Measurements from ENCODE around the gene CADM3.

GRCh38 chr1:159218649-159219636 is 47.5 kb downstream of the CADM3 start:
- TF ChIP-seq GABPA (IDR thresholded peaks at IDR 0.05; ENCODE audit: low read depth) (no peak), CTCF (IDR thresholded peaks at IDR 0.05; ENCODE audit: insufficient read depth, low read length) (no peak), POLR2AphosphoS5 (IDR thresholded peaks at IDR 0.05; ENCODE audit: low read depth) (no peak), REST (IDR thresholded peaks at IDR 0.05; ENCODE audit: insufficient replicate concordance, low read depth) (no peak), SPI1 (IDR thresholded peaks at IDR 0.05; ENCODE audit: borderline replicate concordance, low read depth) (no peak)

Measured in HL-60 (cell line).